ENCODE results near the gene CLEC4F. TPM values are rescaled to one million over a fixed set of nuclear protein-coding genes. Genes with fewer than 3 reads are reported as not detected.

CLEC4F gene
- 0.09 and 0.34 TPM in 2 replicates for total RNA-seq

GRCh38 chr2:70820499-70820898 is at the start of gene CLEC4F:
Gene CLEC4F, minus strand, starts transcription at chr2:70820599. Its CDS starts 76 bp downstream, at chr2:70820523.
- no peak for DNase-seq

- DNase-seq, result no peak
Measured at GRCh38 chr2:70868970-70869369, 48.6 kb upstream of the CLEC4F start.

- DNase-seq, result peak; percentile 88
Measured at GRCh38 chr2:70861777-70862625, 41.6 kb upstream of the CLEC4F start.

- no peak for DNase-seq
Measured at GRCh38 chr2:70855667-70856066, 35.3 kb upstream of the CLEC4F start.

- DNase-seq, result no peak
Measured at GRCh38 chr2:70854411-70854810, 34.0 kb upstream of the CLEC4F start.

GRCh38 chr2:70852824-70853223 is 32.4 kb upstream of the CLEC4F start:
- no peak for DNase-seq

GRCh38 chr2:70851704-70852103 is 31.3 kb upstream of the CLEC4F start:
- DNase-seq, result peak; percentile 23

GRCh38 chr2:70850925-70851324 is 30.5 kb upstream of the CLEC4F start:
- DNase-seq, result no peak

- DNase-seq, result no peak
Measured at GRCh38 chr2:70842401-70842800, 22.0 kb upstream of the CLEC4F start.

- DNase-seq, result no peak
Measured at GRCh38 chr2:70837980-70838925, 17.9 kb upstream of the CLEC4F start.

GRCh38 chr2:70835643-70836042 is 15.2 kb upstream of the CLEC4F start, which contains the start of gene CD207:
Gene CD207, minus strand, starts transcription at chr2:70835816. Its CDS starts 40 bp downstream, at chr2:70835776.
- no peak for DNase-seq

GRCh38 chr2:70834881-70835280 is 14.5 kb upstream of the CLEC4F start:
- DNase-seq, result no peak

- no peak for DNase-seq
Measured at GRCh38 chr2:70834106-70834505, 13.7 kb upstream of the CLEC4F start.

GRCh38 chr2:70833246-70833645 is 12.8 kb upstream of the CLEC4F start:
- DNase-seq, result no peak

GRCh38 chr2:70832386-70832785 is 12.0 kb upstream of the CLEC4F start:
- DNase-seq, result no peak

GRCh38 chr2:70831861-70832260 is 11.5 kb upstream of the CLEC4F start:
- peak; percentile 80 for DNase-seq

- peak; percentile 15 for DNase-seq
Measured at GRCh38 chr2:70830366-70830765, 10.0 kb upstream of the CLEC4F start.

- peak; percentile 60 for DNase-seq
Measured at GRCh38 chr2:70829916-70830315, 9.5 kb upstream of the CLEC4F start.

- DNase-seq, result peak; percentile 95
Measured at GRCh38 chr2:70828914-70829824, 8.8 kb upstream of the CLEC4F start.

- DNase-seq, result peak; percentile 32
Measured at GRCh38 chr2:70828115-70828514, 7.7 kb upstream of the CLEC4F start.

GRCh38 chr2:70827388-70827787 is 7.0 kb upstream of the CLEC4F start:
- DNase-seq, result no peak

- peak; percentile 15 for DNase-seq
Measured at GRCh38 chr2:70826696-70827350, 6.4 kb upstream of the CLEC4F start.
